GM18870 (cell line): ENCODE data around the gene RXFP4.
"Not testable (repeated sequence)": the region's sequence is repeated elsewhere in the genome, so short reads cannot be mapped to it uniquely, and the experiment has no call there.

ENCODE experiments used
- ATAC-seq: cut with Tn5 transposase; IDR thresholded peaks from one replicate; pipeline ENCODE4 v1.9.1; 2021; ENCODE audit warnings: moderate library complexity; ENCODE audit not compliant: unreplicated experiment

The RXFP4 gene

DNA sequence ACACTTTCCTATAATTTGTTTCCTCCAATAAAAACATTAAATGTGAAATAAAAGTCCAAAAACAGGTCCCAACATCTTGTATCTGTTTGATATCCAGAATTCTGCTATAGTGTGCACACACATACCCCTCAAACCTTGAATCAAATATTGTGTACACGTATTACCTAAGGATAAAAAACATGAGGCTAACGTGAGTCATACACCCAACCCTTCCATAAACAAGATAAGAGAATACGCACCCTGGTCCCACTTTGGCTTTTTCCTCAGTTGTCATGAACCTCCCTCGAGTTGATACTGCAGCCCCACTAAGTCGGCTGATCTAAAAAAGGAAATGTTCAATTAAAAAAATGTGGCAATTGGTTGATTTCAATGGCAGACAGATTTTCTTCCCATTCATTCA lies 12.4 kb upstream of the RXFP4 start:
- no peak for ATAC-seq

GRCh38 chr1:155930725-155931124 lies 10.7 kb upstream of the RXFP4 start:
- ATAC-seq = not testable (repeated sequence)

DNA sequence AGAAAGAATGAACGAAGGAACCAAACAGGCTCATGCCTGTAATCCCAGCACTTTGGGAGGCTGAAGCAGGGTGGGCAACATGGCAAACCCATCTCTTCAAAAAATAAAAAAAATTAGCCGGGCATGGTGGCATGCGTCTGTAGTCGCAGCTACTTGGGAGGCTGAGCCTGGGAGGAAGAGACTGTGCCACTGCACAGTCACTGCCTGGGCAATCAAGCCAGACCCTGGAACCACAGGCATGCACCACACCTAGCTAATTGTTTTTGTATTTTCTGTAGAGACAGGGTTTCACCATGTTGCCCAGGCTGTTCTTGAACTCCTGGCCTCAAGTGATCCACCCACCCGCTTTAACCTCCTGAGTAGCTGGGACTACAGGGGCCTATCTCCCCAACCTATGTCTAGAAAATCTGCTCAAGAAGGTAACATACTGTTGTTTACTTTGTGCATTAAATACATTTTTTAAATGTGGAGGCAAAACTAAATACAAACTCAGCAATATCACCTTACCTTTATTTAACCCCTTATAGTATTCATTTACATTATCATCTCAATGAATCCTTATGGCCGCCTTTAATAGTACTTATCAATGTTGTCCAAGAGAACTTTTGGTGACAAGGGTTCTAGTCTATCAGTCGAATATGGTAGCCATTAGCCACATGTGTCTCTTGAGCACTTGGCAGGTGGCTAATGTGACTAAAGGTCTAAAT lies 10.0 kb upstream of the RXFP4 start:
- no peak for ATAC-seq

GRCh38 chr1:155932081-155932480 lies 9.4 kb upstream of the RXFP4 start:
- no peak for ATAC-seq

- ATAC-seq = no peak
Measured at GRCh38 chr1:155932487-155932886, 9.0 kb upstream of the RXFP4 start.

GRCh38 chr1:155933591-155934096 lies 7.8 kb upstream of the RXFP4 start:
- no peak for ATAC-seq

- peak; percentile 86 for ATAC-seq
Measured at GRCh38 chr1:155934097-155934935, 7.1 kb upstream of the RXFP4 start, which contains the start of gene KHDC4. KHDC4 (minus strand) TSS chr1:155934413; CDS start chr1:155934373, 40 bp downstream.

DNA sequence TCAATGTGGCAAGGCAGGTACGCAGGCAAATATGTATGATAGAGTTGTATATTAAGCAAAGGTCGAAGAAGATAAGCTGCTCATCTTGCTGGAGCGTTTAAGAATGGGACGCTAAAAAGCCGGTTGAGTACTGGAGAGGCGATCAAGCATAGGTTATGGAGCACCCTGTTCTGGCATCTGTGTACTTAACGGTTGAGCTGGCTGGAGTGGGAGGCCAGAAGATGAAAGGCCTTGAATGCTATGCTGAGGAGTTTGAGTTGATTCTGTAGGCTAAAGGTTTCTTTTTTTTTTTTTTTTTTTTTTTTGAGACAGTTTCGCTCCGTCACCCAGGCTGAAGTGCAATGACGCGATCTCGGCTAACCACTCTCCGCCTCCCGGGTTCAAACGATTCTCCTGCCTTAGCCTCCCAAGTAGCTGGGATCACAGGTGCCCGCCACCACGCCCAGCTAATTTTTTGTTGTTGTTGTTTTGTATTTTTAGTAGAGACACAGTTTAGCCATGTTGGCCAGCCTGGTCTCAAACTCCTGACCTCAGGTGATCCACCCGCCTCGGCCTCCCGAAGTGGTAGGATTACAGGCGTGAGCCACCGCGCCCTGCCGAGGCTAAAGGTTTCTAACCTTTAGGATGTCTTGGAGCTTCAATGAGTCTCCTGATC lies 6.4 kb upstream of the RXFP4 start:
- ATAC-seq = no peak

GRCh38 chr1:155938220-155938627 lies 3.2 kb upstream of the RXFP4 start:
- ATAC-seq = no peak

DNA sequence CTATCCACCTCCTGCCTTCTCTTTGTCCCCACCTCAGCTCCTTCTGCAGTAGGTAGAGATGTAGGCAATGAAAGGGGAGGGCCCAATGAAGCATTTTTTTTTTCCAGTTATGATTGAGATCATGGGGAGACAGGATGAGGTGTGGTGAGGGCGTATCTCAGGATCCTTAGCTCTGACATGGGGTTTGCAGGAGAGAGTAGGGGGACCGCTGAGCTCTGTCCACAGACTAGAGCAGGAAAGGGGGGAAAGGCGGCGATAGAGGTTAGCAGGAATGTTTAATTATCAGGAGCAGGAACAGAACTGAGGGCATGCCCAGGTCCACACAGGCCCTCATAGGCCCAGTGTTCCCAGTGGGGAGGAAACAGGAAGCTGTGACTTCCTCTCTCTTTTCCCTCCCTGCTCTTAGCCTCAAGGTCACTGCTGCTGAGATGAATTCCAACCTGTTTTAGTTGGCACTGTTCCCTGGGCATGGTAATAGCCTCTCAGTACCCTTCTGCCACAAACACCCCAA lies 901 bp upstream of the RXFP4 start:
- ATAC-seq = no peak

- no peak for ATAC-seq
Measured at GRCh38 chr1:155941845-155942531, 550 bp downstream of the RXFP4 start.

GRCh38 chr1:155942578-155943141 lies 1.2 kb downstream of the RXFP4 start:
- no peak for ATAC-seq

GRCh38 chr1:155944444-155944799 lies 3.0 kb downstream of the RXFP4 start:
- ATAC-seq = no peak

DNA sequence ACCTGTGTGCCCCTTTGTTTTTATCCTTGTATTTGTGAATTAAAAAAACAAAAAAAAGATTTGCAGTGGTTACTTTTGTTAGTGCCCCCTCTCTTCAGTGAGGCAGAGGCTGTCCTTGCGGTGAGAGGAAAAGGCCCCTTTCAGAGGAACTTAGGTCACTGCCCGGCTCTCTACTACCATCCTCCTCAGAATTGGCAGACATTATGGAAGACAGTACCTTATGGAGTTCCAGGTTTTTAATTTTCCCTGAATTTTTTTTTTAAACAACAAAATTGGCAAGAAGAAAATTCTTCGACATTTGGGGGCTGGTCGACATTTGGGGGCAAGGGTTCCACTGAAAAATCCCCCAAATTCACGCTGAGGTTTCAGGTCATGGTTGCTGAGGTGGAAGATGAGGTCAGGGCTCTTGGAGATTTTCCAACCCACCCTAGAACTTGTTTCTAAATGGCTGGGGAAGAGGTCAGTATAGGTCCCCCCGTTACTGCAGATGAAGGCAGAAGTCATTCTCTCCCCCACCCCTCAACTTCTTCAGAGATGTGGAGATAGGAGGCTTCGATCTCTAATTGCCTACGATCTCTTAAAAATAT lies 5.3 kb downstream of the RXFP4 start:
- no peak for ATAC-seq

DNA sequence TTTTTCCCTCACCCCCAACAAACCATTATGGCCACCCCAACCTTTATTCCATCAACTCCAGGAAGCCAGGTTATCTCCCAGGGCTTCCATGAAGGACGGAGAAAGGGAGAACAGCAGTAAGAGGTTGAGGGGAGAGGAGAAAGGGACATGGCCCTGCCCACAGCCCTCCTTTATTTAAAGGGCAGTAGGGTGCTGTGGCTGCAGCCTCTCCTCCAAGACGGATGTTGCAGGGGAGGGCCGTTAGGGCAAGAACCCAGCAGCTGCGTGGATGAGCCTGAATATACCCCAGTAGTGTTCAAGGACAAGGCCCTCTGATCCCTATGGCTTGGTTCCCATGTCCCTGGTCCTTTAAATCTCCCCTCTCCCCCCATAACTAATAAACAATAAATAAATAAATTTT lies 5.9 kb downstream of the RXFP4 start:
- no peak for ATAC-seq

DNA sequence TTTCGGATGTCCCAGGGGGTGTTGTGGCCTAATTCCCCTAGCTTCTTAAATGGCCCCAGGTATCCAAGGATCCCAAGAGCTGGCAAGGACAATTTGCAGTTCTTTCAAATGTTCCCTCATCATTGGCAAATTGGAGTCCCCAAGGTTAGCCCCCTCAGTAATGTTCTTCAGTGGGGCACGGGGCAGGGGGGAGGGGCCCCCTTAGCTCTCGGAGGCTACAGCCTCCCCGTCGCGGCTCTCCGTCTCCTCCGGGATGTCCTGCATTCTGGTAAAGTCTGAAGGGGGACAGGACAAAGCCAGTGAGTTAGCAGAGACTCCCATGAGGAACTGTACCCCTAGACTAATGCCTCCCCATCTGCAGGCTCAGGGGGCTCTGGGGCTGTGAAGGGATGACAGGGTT lies 6.3 kb downstream of the RXFP4 start:
- ATAC-seq = no peak

DNA sequence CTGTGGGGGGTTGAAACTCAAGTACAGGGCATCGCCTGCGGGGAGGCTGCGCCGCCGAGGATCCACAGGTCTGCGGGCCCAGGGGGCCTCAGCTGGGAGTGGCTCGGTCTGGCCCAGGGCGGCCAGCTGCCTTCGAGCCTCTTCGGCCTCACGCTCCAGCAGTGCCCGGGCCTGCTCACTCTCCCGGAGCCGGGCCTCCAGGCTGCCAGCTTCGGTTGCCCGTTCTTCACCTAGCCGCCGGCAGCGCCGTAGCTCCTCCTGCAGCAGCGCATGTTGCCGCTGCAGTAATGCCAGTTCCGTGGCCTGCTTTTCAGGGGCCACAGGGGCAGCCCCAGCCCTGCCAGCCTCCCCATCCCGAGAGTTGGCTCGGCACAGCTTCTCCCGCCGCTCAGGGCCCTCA lies 9.4 kb downstream of the RXFP4 start:
- no peak for ATAC-seq

DNA sequence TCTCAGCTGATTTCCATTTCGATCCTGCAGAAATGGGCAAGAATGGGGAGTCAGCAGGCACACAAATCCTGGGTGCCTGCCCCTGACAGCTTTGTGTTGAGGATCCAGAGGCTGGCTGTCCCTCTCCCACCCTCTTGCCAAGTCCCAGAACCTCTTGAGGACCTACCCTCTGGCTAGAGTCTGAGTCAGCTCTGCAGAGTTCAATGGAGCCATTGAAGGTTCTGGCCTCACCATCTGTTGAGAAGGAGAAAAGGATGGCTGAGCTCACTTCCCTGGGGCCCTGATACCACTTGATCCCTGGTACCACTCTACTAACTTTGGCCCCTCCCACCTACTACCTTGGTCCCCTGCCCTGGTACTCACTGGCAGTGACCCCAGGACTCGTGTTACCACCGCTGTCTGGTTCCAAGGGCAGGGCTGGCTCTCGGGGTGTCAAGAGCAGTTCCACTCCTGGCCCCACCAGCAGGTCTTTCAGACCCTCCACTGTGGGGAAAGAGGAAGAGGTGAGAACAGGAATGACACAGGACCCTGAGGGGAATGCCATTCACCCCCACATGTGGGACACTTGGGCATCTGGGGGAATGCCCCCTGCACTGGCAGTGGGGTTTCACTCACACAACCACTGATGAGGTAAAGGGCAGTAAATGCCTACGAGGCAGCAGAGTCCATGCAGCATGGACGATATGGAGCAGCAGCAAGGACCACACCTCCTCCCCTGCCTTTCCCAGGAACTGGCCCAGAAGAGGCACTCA lies 10.5 kb downstream of the RXFP4 start:
- no peak for ATAC-seq

DNA sequence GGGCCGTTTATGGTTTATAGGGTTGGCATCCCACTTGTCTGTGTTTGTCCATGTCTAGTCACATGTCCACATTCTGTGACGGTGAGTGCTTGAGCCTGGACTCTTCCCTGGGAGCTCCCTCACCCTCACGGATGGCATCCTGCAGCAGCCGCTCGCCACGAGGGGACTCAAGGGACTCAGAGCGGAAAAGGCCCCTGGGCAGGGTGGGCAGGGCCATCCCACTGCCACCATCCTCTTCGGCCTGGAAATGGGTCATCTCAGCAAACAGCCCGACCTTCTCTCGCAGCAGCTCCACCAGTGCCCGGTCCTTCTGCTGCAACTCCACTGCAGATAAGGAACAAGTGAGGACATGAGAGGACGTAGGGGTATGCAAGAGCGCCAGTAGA lies 11.1 kb downstream of the RXFP4 start:
- ATAC-seq = no peak
